ENCODE data around the gene LENEP. TPM values are rescaled to one million over a fixed set of nuclear protein-coding genes. Genes with fewer than 3 reads are reported as not detected.

LENEP gene
- total RNA-seq, 1 experiment from 2014 or later, result 2.8 TPM

DNA sequence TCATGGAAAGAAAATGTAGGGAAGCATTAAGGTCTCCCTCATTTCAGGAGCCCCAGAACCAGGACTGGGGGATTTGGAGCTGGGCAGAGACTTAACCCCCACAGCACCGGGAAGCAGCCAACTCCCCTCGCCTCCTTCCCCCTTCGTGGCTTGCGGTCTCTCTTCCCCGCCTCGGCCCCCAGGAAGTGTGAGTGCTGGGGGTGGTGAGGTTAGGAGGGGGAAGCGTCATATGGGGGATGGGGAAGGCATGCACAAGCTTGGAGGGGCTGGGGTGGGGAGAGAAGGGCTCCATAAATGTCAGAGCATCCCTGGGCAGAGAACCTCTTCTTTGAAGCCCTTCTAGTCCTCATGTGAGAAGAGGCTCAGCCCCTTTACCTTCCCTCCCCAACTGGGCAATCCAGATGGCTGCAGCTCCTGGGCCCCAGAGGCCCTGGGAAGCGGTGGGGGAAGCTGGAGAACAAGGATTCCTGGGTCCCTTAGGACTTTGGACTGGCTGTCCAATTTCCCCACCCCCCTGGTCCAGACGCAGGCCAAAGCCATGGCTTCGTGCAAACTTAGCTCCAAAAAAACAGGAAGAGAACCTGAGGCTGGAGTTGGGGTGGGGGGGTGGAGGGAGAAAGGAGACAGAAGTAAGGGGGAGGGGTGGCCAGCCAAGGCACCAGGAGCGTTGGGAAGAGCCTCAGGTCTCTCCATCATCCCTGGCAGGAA is 17.0 kb downstream of the LENEP start:
- Histone ChIP-seq H3K14ac (ENCODE audit: insufficient read depth, low read length) (no peak overlapping the region; the same call in 1 of the 2 replicates), H2AFZ (ENCODE audit: low read length) (no peak overlapping the region), H2BK12ac (ENCODE audit: insufficient read length, low read depth, low read length) (no peak overlapping the region), H4K91ac (ENCODE audit: insufficient read length, low read depth, low read length) (no peak overlapping the region), H2BK15ac (ENCODE audit: low read depth, low read length) (no peak overlapping the region), H2BK5ac (ENCODE audit: insufficient read length, low read length) (no peak overlapping the region), H3K27ac (ENCODE audit: insufficient read length, low read depth, low read length) (no peak overlapping the region), H3K9me3 (ENCODE audit: control insufficient read depth, low read depth, low read length) (no peaks in the 10 kb centered on the region), H3K4me2 (ENCODE audit: insufficient read depth, insufficient read length, low read length) (no peak overlapping the region), H3K79me2 (ENCODE audit: insufficient read depth, low read length) (no peaks in the 10 kb centered on the region; the same call in 1 of the 2 replicates), H4K20me1 (ENCODE audit: control insufficient read depth, insufficient read depth, insufficient read length) (no peaks in the 10 kb centered on the region), H2BK20ac (ENCODE audit: low read depth, low read length, poor library complexity, severe bottlenecking) (no peak overlapping the region), H3K23ac (ENCODE audit: insufficient read length, low read depth, low read length) (no peak overlapping the region), H3K18ac (ENCODE audit: insufficient read length, low read depth, low read length) (no peak overlapping the region), H2AK5ac (ENCODE audit: insufficient read length, low read length) (no peak overlapping the region), H2BK120ac (ENCODE audit: low read depth, low read length, poor library complexity, severe bottlenecking) (no peak overlapping the region), H3K56ac (ENCODE audit: insufficient read length, low read depth, low read length) (no peak overlapping the region), H3K27me3 (ENCODE audit: insufficient read depth, low read length) (no peaks in the 10 kb centered on the region), H3K4me1 (ENCODE audit: insufficient read depth, low read length) (peaks cover 3% of the 10 kb centered on the region; the same call in 1 of the 2 replicates), H3K9ac (ENCODE audit: extremely low read depth, insufficient read length, low read length) (no peak overlapping the region), H3K79me1 (ENCODE audit: insufficient read depth, low read depth, low read length, poor library complexity, severe bottlenecking) (no peaks in the 10 kb centered on the region), H3K23me2 (ENCODE audit: insufficient read length, low read depth, low read length, poor library complexity, severe bottlenecking) (no peaks in the 10 kb centered on the region), H4K8ac (replicated peaks; ENCODE audit: insufficient read length, low read depth, low read length) (no peak overlapping the region), H3T11ph (ENCODE audit: low read length) (no peak overlapping the region), H3K4ac (ENCODE audit: low read depth, low read length) (no peak overlapping the region), H4K5ac (ENCODE audit: insufficient read length, low read depth, low read length) (no peak overlapping the region)
- no CpG with 5 or more reads among the region's 11 CpGs for WGBS (ENCODE audit: extremely low coverage, insufficient read length, low lambda C conversion rate)
- DNase-seq, result no peak
- Mint-ChIP-seq H3K9me3 (no peaks in the 10 kb centered on the region; a peak in 2 of 5 replicates), H3K36me3 (ENCODE audit: insufficient read depth in 1 of 3, low read depth in 3 of 3) (peaks cover 4 to 20% (median 5%) of the 10 kb centered on the region in 3 experiments; a peak in 5 of 7 replicates), H3K27ac (peak overlapping the region in 2 of 3 experiments; percentile 48 to 52; a peak in 1 of 7 replicates), H3K27me3 (ENCODE audit: low read depth) (no peaks in the 10 kb centered on the region), H3K4me3 (no peak overlapping the region), H3K4me1 (peaks cover 42 to 61% of the 10 kb centered on the region in 2 experiments)
- TF ChIP-seq, protein P1, sequence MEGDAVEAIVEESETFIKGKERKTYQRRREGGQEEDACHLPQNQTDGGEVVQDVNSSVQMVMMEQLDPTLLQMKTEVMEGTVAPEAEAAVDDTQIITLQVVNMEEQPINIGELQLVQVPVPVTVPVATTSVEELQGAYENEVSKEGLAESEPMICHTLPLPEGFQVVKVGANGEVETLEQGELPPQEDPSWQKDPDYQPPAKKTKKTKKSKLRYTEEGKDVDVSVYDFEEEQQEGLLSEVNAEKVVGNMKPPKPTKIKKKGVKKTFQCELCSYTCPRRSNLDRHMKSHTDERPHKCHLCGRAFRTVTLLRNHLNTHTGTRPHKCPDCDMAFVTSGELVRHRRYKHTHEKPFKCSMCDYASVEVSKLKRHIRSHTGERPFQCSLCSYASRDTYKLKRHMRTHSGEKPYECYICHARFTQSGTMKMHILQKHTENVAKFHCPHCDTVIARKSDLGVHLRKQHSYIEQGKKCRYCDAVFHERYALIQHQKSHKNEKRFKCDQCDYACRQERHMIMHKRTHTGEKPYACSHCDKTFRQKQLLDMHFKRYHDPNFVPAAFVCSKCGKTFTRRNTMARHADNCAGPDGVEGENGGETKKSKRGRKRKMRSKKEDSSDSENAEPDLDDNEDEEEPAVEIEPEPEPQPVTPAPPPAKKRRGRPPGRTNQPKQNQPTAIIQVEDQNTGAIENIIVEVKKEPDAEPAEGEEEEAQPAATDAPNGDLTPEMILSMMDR (conservative IDR thresholded peaks at IDR 0.05), result no peak
